ENCODE data around the gene RUVBL1.

GRCh38 chr3:128094295-128095151 lies 29.1 kb downstream of the RUVBL1 start:
- TF ChIP-seq CTCF (conservative IDR thresholded peaks at IDR 0.05; ENCODE audit: low read depth, low read length) (no peak), EZH2 (IDR thresholded peaks at IDR 0.05; ENCODE audit: borderline replicate concordance, low read depth, low read length, poor library complexity, severe bottlenecking) (no peak)
